ENCODE results near the gene DNAH6. TPM values are rescaled to one million over a fixed set of nuclear protein-coding genes. Genes with fewer than 3 reads are reported as not detected.

The DNAH6 gene
- total RNA-seq, 1 donor from 2014 or later, result 0.52 TPM

GRCh38 chr2:84703831-84704230 lies 187.5 kb downstream of the DNAH6 start:
- no peak overlapping the region for H3K4me3 ChIP-seq (ENCODE audit: low read depth, low read length)
- no peak for DNase-seq (ENCODE audit: low read depth)
- TF ChIP-seq CTCF (conservative IDR thresholded peaks at IDR 0.05; ENCODE audit: low read depth, low read length), result no peak

- H3K4me3 ChIP-seq (ENCODE audit: low read depth, low read length), result no peak overlapping the region
- no peak for DNase-seq (ENCODE audit: low read depth)
- TF ChIP-seq CTCF (conservative IDR thresholded peaks at IDR 0.05; ENCODE audit: low read depth, low read length), result no peak
These were observed 188.4 kb downstream of the DNAH6 start for GRCh38 chr2:84704505-84705244.

DNA sequence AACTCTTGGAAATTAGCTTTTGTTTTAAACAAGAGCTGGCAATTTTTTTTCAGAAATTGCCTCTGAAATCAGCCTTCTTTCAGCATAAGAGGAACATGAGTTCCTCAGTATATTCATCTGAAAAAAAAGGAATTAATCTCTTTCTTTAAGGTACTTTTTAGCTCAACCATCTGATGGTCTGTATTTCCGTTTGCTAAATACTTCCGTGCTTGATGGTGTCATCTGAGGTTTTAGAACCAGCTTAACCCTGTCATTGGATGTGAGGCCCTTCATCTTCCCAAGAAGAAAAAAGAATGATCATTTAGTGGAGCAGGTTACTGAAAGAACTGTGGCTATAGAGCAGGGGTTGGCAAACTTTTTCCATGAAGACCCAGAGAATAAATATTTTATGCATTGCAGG lies 189.6 kb downstream of the DNAH6 start:
- no peak for DNase-seq (ENCODE audit: low read depth)
- TF ChIP-seq CTCF (conservative IDR thresholded peaks at IDR 0.05; ENCODE audit: low read depth, low read length), result no peak
- H3K4me3 ChIP-seq (ENCODE audit: low read depth, low read length), result no peak overlapping the region

GRCh38 chr2:84708442-84708841 lies 192.1 kb downstream of the DNAH6 start:
- no peak for TF ChIP-seq CTCF (conservative IDR thresholded peaks at IDR 0.05; ENCODE audit: low read depth, low read length)
- no peak overlapping the region for H3K4me3 ChIP-seq (ENCODE audit: low read depth, low read length)
- no peak for DNase-seq (ENCODE audit: low read depth)

DNA sequence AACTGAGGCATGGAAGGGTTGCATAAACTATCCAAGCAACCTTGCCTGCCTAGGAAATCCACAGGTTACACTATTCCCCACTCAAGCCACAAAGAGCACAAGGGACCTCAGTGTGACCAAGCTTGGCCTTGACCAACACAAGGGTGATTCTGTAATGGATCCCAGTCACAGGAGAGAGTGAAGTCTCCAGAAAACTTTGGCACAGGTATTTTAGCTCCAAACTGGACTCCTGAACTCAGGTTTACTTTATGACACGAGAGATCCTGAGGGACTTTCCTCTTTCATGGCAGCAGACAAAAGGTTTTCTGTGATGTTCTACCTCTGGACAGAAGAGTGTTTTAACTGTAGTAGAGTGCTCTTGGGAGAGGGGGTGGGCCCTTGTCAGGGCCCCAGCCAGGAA lies 195.4 kb downstream of the DNAH6 start:
- H3K4me3 ChIP-seq (ENCODE audit: low read depth, low read length), result no peak overlapping the region
- DNase-seq (ENCODE audit: low read depth), result no peak
- no peak for TF ChIP-seq CTCF (conservative IDR thresholded peaks at IDR 0.05; ENCODE audit: low read depth, low read length)

DNA sequence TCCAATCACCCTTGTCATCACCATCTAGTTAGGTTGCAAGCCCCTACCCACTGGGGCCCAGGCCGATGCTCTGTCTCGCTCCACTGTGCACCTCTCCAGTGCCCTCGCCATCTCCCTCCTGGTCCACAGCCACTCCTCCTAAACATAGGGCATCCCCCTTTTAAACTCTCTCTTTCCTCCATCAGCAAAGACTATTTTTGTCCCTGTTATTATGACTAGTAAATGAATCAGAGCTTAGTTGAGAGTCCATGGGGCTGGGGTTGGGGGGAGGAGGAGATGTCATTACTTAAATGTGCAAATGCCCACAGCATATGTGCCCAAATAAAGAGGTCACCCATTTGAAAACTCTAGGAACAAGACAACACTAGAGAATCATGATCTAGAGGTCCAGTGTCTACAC lies 197.1 kb downstream of the DNAH6 start:
- no peak for DNase-seq (ENCODE audit: low read depth)
- H3K4me3 ChIP-seq (ENCODE audit: low read depth, low read length), result no peak overlapping the region
- TF ChIP-seq CTCF (conservative IDR thresholded peaks at IDR 0.05; ENCODE audit: low read depth, low read length), result no peak

GRCh38 chr2:84716564-84716963 lies 200.3 kb downstream of the DNAH6 start:
- TF ChIP-seq CTCF (conservative IDR thresholded peaks at IDR 0.05; ENCODE audit: low read depth, low read length), result no peak
- DNase-seq (ENCODE audit: low read depth), result no peak
- no peak overlapping the region for H3K4me3 ChIP-seq (ENCODE audit: low read depth, low read length)
